HEK293 (cell line): ENCODE data around the gene CAPZB.

Experiments
- CTCF ChIA-PET: fragments of 350-600 bp; formaldehyde crosslinking; extraction: SDS; loops from one replicate; lab custom pipeline; 2021; ENCODE audit warnings: antibody characterized with exemption; lab: Yijun Ruan, JAX
- POLR2A ChIA-PET: fragments of 300-600 bp; formaldehyde crosslinking; extraction: SDS; loops from one replicate; lab custom pipeline; 2020; ENCODE audit warnings: antibody characterized with exemption, inconsistent platforms; lab: Yijun Ruan, JAX
- H3K27ac ChIP-seq: fragments of 200-500 bp; sonication (Bioruptor generic); 2 replicates; pipeline ENCODE4 v1.5.1; 2014; ENCODE audit warnings: low read depth, low read length, control low read depth, inconsistent platforms; ENCODE audit errors: extremely low read depth
- H3K36me3 ChIP-seq, 2 experiments: fragments of 200-500 bp in 1 of 2; sonication (Bioruptor generic) in 1 of 2; 1 replicate in 1 of 2; 2 replicates in 1 of 2; pipeline ENCODE4 v1.5.1; 2014 to 2017; ENCODE audit warnings: inconsistent platforms in 2 of 2, low read length in 2 of 2; ENCODE audit not compliant: control insufficient read depth in 2 of 2, insufficient read depth in 1 of 2
- H3K4me1 ChIP-seq: fragments of 200-500 bp; sonication (Bioruptor generic); 2 replicates; pipeline ENCODE4 v1.5.1; 2014; ENCODE audit warnings: mild to moderate bottlenecking, low read length, inconsistent platforms; ENCODE audit not compliant: control insufficient read depth, insufficient read depth
- H3K4me3 ChIP-seq: 2 replicates; pipeline ENCODE4 v1.5.1; 2011; ENCODE audit warnings: low read depth, mild to moderate bottlenecking, control low read depth, low read length, moderate library complexity
- H3K9me3 ChIP-seq: fragments of 200-500 bp; sonication (Bioruptor generic); 2 replicates; pipeline ENCODE4 v1.5.1; 2014; ENCODE audit warnings: low read depth, low read length, inconsistent platforms; ENCODE audit not compliant: control insufficient read depth, insufficient read depth
- EGR2 ChIP-seq: fragments of 450-650 bp; formaldehyde crosslinking; IDR thresholded peaks from 2 replicates; pipeline ENCODE4 v1.5.1; 2016; ENCODE audit warnings: low read depth, missing biosample characterization, missing genetic modification characterization
- IKZF3 ChIP-seq: fragments of 450-650 bp; IDR thresholded peaks from 2 replicates; pipeline ENCODE4 v1.5.0; 2018; ENCODE audit warnings: missing biosample characterization, mild to moderate bottlenecking, missing genetic modification characterization, moderate library complexity
- KLF9 ChIP-seq: fragments of 450-650 bp; formaldehyde crosslinking; IDR thresholded peaks from 2 replicates; pipeline ENCODE4 v1.5.1; 2016; ENCODE audit warnings: missing biosample characterization, missing genetic modification characterization, low read depth
- MZF1 ChIP-seq: fragments of 450-650 bp; formaldehyde crosslinking; IDR thresholded peaks from 2 replicates; pipeline ENCODE4 v1.5.1; 2017; ENCODE audit warnings: missing biosample characterization, missing genetic modification characterization, borderline replicate concordance
- SP2 ChIP-seq: fragments of 450-650 bp; formaldehyde crosslinking; IDR thresholded peaks from 2 replicates; pipeline ENCODE4 v1.5.1; 2016; ENCODE audit warnings: missing biosample characterization, missing genetic modification characterization
- ZBTB7A ChIP-seq: fragments of 450-650 bp; formaldehyde crosslinking; IDR thresholded peaks from 2 replicates; pipeline ENCODE4 v1.5.1; 2016; ENCODE audit warnings: low read depth, missing biosample characterization, missing genetic modification characterization
- ZEB2 ChIP-seq: fragments of 450-650 bp; formaldehyde crosslinking; IDR thresholded peaks from 2 replicates; pipeline ENCODE4 v1.5.1; 2016; ENCODE audit warnings: missing biosample characterization, missing genetic modification characterization
- ZFP3 ChIP-seq: fragments of 450-650 bp; formaldehyde crosslinking; IDR thresholded peaks from 2 replicates; pipeline ENCODE4 v1.5.1; 2016; ENCODE audit warnings: low read depth, missing biosample characterization, missing genetic modification characterization
- ZFP37 ChIP-seq: fragments of 450-650 bp; formaldehyde crosslinking; IDR thresholded peaks from 2 replicates; pipeline ENCODE4 v1.5.1; 2016; ENCODE audit warnings: missing biosample characterization, missing genetic modification characterization
- ZNF155 ChIP-seq: fragments of 450-650 bp; formaldehyde crosslinking; IDR thresholded peaks from 2 replicates; pipeline ENCODE4 v1.5.1; 2016; ENCODE audit warnings: missing biosample characterization, missing genetic modification characterization
- ZNF157 ChIP-seq: fragments of 450-650 bp; formaldehyde crosslinking; IDR thresholded peaks from 2 replicates; pipeline ENCODE4 v1.5.1; 2016; ENCODE audit warnings: missing biosample characterization, missing genetic modification characterization
- ZNF169 ChIP-seq: fragments of 450-650 bp; formaldehyde crosslinking; IDR thresholded peaks from 2 replicates; pipeline ENCODE4 v1.5.1; 2016; ENCODE audit warnings: missing biosample characterization, missing genetic modification characterization
- ZNF175 ChIP-seq: fragments of 450-650 bp; formaldehyde crosslinking; IDR thresholded peaks from 2 replicates; pipeline ENCODE4 v1.5.1; 2016; ENCODE audit warnings: missing biosample characterization, missing genetic modification characterization
- ZNF239 ChIP-seq: fragments of 450-650 bp; formaldehyde crosslinking; IDR thresholded peaks from 2 replicates; pipeline ENCODE4 v1.5.1; 2016; ENCODE audit warnings: missing biosample characterization, missing genetic modification characterization
- ZNF248 ChIP-seq: fragments of 450-650 bp; formaldehyde crosslinking; IDR thresholded peaks from 2 replicates; pipeline ENCODE4 v1.5.1; 2017; ENCODE audit warnings: missing biosample characterization, missing genetic modification characterization
- ZNF324 ChIP-seq: fragments of 450-650 bp; formaldehyde crosslinking; IDR thresholded peaks from 2 replicates; pipeline ENCODE4 v1.5.1; 2016; ENCODE audit warnings: missing biosample characterization, missing genetic modification characterization
- ZNF354C ChIP-seq: fragments of 450-650 bp; formaldehyde crosslinking; IDR thresholded peaks from 2 replicates; pipeline ENCODE4 v1.5.1; 2016; ENCODE audit warnings: missing biosample characterization, missing genetic modification characterization, low read depth, borderline replicate concordance
- ZNF37A ChIP-seq: fragments of 450-650 bp; IDR thresholded peaks from 2 replicates; pipeline ENCODE4 v1.5.1; 2018; ENCODE audit warnings: missing biosample characterization, missing genetic modification characterization
- ZNF426 ChIP-seq: fragments of 450-650 bp; formaldehyde crosslinking; IDR thresholded peaks from 2 replicates; pipeline ENCODE4 v1.5.1; 2017; ENCODE audit warnings: missing biosample characterization, missing genetic modification characterization, mild to moderate bottlenecking, inconsistent platforms, moderate library complexity
- ZNF473 ChIP-seq: fragments of 450-650 bp; formaldehyde crosslinking; IDR thresholded peaks from 2 replicates; pipeline ENCODE4 v1.5.1; 2017; ENCODE audit warnings: missing biosample characterization, missing genetic modification characterization
- ZNF560 ChIP-seq: fragments of 450-650 bp; formaldehyde crosslinking; IDR thresholded peaks from 2 replicates; pipeline ENCODE4 v1.5.1; 2017; ENCODE audit warnings: missing biosample characterization, missing genetic modification characterization, borderline replicate concordance
- ZNF624 ChIP-seq: fragments of 450-650 bp; formaldehyde crosslinking; IDR thresholded peaks from 2 replicates; pipeline ENCODE4 v1.5.1; 2017; ENCODE audit warnings: missing biosample characterization, missing genetic modification characterization
- ZNF654 ChIP-seq: fragments of 450-650 bp; formaldehyde crosslinking; IDR thresholded peaks from 2 replicates; pipeline ENCODE4 v1.5.1; 2016; ENCODE audit warnings: low read depth, missing biosample characterization, missing genetic modification characterization
- ZNF785 ChIP-seq: fragments of 450-650 bp; formaldehyde crosslinking; IDR thresholded peaks from 2 replicates; pipeline ENCODE4 v1.5.1; 2016; ENCODE audit warnings: missing biosample characterization, missing genetic modification characterization
- ZNF843 ChIP-seq: fragments of 450-650 bp; formaldehyde crosslinking; IDR thresholded peaks from 2 replicates; pipeline ENCODE4 v1.5.1; 2016; ENCODE audit warnings: missing biosample characterization, missing genetic modification characterization
- TF ChIP-seq, protein P1 (sequence below): fragments of 450-650 bp; formaldehyde crosslinking; IDR thresholded peaks from 2 replicates; pipeline ENCODE4 v1.5.1; 2017; ENCODE audit warnings: missing biosample characterization, missing genetic modification characterization
- TF ChIP-seq, protein P2 (sequence below): fragments of 450-650 bp; formaldehyde crosslinking; IDR thresholded peaks from 2 replicates; pipeline ENCODE4 v1.5.1; 2017; ENCODE audit warnings: missing biosample characterization, missing genetic modification characterization
- TF ChIP-seq, protein P3 (sequence below): fragments of 450-650 bp; formaldehyde crosslinking; IDR thresholded peaks from 2 replicates; pipeline ENCODE4 v1.5.1; 2016; ENCODE audit warnings: missing biosample characterization, missing genetic modification characterization

CAPZB gene

GRCh38 chr1:19374926-19375325, 110.4 kb downstream of the CAPZB start (continued):
- no peak for TF ChIP-seq IKZF3 (tag by site-specific recombination)
- TF ChIP-seq ZNF785 (tag by site-specific recombination) = no peak
- no peak for TF ChIP-seq ZNF169 (tag by site-specific recombination)
- no peak for TF ChIP-seq ZNF624 (tag by site-specific recombination)
- no peak for TF ChIP-seq ZNF157 (tag by site-specific recombination)
- no peak for TF ChIP-seq ZBTB7A (tag by site-specific recombination)
- no peak for TF ChIP-seq ZNF473 (tag by site-specific recombination)
- TF ChIP-seq ZNF175 (tag by site-specific recombination) = no peak
- TF ChIP-seq ZNF155 = no peak
- TF ChIP-seq, all 188 proteins: peak for 0

DNA sequence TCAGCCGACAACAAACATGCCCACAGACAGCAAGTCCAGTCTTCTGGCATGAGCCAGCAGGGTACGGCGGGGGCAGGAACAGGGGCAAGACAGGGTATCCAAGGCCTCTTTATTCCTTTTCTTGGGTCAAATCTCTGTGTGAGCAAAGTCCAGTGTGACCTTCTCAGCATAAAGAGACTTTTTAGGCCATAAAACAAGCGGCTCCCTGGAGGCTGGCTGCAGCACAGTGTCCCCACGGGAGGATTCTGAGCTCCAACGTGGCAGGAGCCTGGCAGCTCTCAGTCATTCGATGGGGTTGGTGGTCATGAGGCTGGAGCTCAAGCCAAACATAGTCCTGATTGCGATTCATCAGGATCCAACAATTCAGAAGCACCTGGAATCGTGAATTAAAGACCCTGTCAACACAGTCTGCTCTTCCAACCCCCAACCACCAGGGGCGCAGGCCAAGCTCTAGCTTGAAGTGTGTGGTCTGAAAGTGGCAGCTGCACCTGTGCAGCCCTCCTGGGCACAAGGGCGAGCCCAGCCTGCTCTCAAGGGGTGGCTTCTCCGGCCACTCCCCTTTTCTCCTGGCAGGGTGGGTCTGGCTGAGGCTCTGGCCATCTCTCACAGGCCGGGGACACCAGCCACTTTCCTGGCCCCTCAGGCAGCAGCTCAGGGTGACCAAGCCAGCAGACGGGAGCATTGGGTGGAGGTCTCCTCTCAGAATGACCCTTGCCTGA, 111.1 kb downstream of the CAPZB start:
- CTCF ChIA-PET = interaction anchor here (0.7 to 1.6 kb wide), 5 partner anchors 17 to 282 kb away, joined by 3 to 4 read pairs (median 3); partner anchors contain the start of gene SLC66A1
- POLR2A ChIA-PET = no interaction called here
- H3K36me3 ChIP-seq = peaks cover 4 to 77% of the 10 kb centered on the region in 2 experiments; a peak in 2 of 3 replicates

GRCh38 chr1:19373211-19374082, 111.9 kb downstream of the CAPZB start:
- Histone ChIP-seq H3K9me3 (no peaks in the 10 kb centered on the region), H3K4me1 (no peaks in the 10 kb centered on the region), H3K4me3 (no peak overlapping the region), H3K27ac (no peak overlapping the region), H3K36me3 (peaks cover 4 to 71% of the 10 kb centered on the region in 2 experiments; a peak in 2 of 3 replicates)
- ChIA-PET CTCF (interaction anchor here (0.7 to 1.6 kb wide), 2 partner anchors 209 to 282 kb away, joined by 3 to 4 read pairs; no protein-coding TSS in a partner anchor), POLR2A (no interaction called here)
- TF ChIP-seq SP2 (no peak), ZNF560 (no peak), ZNF324 (tag by site-specific recombination) (no peak), KLF9 (tag by site-specific recombination) (no peak), MZF1 (tag by site-specific recombination) (no peak), ZNF843 (tag by site-specific recombination) (no peak), EGR2 (no peak), ZNF654 (tag by site-specific recombination) (no peak), ZNF426 (tag by site-specific recombination) (no peak), ZNF354C (tag by site-specific recombination) (no peak), ZFP3 (tag by site-specific recombination) (no peak), ZEB2 (tag by site-specific recombination) (no peak), ZNF248 (no peak), ZFP37 (tag by site-specific recombination) (no peak), ZNF239 (tag by site-specific recombination) (no peak)
- TF ChIP-seq, protein P1, sequence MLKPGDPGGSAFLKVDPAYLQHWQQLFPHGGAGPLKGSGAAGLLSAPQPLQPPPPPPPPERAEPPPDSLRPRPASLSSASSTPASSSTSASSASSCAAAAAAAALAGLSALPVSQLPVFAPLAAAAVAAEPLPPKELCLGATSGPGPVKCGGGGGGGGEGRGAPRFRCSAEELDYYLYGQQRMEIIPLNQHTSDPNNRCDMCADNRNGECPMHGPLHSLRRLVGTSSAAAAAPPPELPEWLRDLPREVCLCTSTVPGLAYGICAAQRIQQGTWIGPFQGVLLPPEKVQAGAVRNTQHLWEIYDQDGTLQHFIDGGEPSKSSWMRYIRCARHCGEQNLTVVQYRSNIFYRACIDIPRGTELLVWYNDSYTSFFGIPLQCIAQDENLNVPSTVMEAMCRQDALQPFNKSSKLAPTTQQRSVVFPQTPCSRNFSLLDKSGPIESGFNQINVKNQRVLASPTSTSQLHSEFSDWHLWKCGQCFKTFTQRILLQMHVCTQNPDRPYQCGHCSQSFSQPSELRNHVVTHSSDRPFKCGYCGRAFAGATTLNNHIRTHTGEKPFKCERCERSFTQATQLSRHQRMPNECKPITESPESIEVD (tag by site-specific recombination) = no peak
- TF ChIP-seq, protein P2, sequence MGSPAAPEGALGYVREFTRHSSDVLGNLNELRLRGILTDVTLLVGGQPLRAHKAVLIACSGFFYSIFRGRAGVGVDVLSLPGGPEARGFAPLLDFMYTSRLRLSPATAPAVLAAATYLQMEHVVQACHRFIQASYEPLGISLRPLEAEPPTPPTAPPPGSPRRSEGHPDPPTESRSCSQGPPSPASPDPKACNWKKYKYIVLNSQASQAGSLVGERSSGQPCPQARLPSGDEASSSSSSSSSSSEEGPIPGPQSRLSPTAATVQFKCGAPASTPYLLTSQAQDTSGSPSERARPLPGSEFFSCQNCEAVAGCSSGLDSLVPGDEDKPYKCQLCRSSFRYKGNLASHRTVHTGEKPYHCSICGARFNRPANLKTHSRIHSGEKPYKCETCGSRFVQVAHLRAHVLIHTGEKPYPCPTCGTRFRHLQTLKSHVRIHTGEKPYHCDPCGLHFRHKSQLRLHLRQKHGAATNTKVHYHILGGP (tag by site-specific recombination) = no peak

More for the DNA sequence above, 111.1 kb downstream of the CAPZB start:
- H3K9me3 ChIP-seq = no peaks in the 10 kb centered on the region
- no peak overlapping the region for H3K4me3 ChIP-seq
- no peak overlapping the region for H3K27ac ChIP-seq
- no peaks in the 10 kb centered on the region for H3K4me1 ChIP-seq
- no peak for TF ChIP-seq ZNF37A (tag by site-specific recombination)
- TF ChIP-seq, protein P3, sequence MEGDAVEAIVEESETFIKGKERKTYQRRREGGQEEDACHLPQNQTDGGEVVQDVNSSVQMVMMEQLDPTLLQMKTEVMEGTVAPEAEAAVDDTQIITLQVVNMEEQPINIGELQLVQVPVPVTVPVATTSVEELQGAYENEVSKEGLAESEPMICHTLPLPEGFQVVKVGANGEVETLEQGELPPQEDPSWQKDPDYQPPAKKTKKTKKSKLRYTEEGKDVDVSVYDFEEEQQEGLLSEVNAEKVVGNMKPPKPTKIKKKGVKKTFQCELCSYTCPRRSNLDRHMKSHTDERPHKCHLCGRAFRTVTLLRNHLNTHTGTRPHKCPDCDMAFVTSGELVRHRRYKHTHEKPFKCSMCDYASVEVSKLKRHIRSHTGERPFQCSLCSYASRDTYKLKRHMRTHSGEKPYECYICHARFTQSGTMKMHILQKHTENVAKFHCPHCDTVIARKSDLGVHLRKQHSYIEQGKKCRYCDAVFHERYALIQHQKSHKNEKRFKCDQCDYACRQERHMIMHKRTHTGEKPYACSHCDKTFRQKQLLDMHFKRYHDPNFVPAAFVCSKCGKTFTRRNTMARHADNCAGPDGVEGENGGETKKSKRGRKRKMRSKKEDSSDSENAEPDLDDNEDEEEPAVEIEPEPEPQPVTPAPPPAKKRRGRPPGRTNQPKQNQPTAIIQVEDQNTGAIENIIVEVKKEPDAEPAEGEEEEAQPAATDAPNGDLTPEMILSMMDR = 0 out of 2 replicates have a peak, but pooled peaks have one; percentile 21
- TF ChIP-seq, all 188 proteins: peak for 1
